COLO668 (cell line): ENCODE results near the gene PDCD5.
"Not testable (repeated sequence)": the region's sequence is repeated elsewhere in the genome, so short reads cannot be mapped to it uniquely, and the experiment has no call there.

ENCODE experiments used
- DNase-seq: peaks from one replicate; lab custom pipeline; 2025; ENCODE audit not compliant: unreplicated experiment; lab: John Stamatoyannopoulos, UW

The PDCD5 gene, protein sequence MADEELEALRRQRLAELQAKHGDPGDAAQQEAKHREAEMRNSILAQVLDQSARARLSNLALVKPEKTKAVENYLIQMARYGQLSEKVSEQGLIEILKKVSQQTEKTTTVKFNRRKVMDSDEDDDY

DNA sequence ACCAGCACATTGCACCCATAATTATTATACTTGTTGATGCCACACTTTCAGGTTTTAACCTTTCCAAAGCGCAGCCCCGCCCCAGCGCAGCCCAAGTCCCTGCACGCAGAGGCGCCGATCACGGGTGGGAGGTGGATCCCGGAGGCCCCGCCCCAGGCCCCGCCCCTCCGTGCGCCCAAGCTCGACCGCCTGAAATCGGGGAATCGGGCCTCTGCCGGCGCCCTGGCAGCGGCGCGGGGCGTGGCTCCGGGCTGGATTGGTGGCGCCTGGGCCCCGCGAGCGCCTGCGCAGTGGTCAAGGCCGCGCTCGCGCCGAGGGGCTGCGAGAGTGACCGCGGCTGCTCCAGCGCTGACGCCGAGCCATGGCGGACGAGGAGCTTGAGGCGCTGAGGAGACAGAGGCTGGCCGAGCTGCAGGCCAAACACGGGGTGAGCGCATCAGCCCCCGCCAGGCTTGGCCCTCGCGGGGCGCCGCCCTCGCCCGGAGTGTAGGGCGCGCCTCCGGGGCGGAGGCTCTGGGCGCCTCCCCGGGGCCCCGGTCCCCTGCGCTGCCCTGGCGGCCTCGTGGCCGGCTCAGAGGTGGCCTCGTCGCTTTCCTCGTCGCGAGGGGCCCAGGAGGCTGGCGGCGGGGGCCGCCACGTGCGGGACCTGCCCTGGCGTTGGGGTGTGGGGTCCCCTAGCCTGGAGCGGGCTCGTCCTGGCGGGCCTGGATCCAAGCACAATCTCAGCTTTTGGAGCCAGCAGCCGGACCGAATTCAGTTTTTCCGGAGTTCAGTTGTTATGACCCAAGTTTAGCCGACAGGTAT, at the start of gene PDCD5:
Gene PDCD5, plus strand, starts transcription at position 290 of the 804 bp plus-strand sequence. Its CDS starts 72 bp downstream, at position 362.
- peak; percentile 98 for DNase-seq

DNA sequence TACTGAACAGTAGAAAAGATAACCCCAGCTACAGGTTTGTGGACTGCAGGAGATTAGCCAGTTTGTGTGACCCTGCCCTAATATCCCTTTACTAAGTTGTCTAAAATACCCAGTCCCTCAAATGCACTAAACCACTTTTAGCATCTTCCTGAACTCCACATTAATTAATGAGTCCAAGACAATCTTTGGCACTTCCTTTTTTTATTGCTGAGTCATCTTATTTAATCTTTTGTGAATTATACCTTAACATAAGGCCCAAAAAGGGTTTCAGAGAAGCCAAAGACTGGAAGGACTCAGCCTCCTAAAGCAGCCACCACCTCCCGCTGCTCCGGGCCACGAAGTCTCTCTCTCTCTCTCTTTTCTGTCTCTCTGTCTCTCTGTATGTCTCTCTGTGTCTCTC, 48.8 kb upstream of the PDCD5 start:
- DNase-seq = no peak

DNA sequence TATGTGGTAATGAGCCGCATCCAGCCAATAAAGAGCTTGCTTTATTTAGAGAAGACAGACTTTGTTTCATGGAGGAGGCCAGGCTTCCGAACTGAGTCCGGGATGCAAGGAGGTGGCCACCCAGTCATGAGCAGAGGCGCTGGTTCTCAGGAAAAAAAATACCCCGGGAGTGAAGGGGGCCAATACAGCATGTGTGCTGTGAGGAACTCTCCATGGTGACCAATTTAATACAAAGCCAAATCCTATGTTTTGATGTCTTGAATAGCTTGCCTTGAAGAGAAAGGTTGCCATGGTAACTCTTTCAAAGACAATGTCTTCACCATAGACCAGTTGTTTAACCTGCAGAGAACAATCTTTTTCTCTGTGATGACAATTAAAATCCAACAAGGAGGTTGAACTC, 43.4 kb upstream of the PDCD5 start:
- no peak for DNase-seq

DNA sequence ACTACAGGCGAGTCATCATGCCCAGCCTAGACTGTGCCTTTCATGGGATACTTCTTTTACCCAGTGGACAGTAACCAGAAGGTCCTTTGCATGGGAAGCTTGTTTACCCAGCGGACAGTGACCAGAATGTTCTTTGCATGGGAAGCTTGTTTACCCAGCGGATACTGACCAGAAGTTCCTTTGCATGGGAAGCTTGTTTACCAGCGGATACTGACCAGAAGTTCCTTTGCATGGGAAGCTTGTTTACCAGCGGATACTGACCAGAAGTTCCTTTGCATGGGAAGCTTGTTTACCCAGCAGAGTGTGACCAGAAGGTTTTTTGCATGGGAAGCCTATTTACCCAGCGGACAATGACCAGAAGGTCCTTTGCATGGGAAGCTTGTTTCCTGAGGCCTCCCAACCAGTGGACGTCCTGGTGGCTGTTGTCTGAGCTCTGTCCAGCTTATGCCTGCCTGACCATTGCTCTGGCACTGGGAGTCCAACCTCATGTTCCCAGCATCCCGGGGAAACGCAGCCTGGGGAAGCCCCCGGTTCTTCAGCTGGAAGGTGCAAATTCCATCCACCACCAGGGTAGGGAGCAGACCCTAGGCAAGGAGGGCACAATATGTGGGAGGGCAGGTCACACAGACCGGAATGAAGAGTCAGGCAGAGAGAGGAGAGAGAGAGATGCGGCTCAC, 41.6 kb upstream of the PDCD5 start:
- DNase-seq = no peak

DNA sequence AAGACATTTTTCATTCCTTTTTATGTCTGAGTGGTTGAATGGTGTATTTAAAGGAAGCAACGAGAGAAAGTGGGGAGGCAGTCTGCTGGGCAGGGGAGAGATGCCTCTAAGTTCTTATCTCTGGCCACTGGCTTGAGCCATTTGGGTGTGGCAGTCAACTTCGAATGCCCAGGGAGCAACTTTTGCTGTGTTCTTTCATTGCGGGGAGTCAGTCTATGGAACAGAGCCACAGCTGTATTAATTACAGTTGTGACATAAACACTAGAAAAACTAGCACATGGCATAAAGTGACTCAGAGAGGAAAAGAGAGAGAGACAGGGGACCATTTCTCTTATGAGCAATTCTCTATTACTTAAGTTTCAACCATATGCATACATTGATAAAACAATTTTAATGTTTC, 40.4 kb upstream of the PDCD5 start:
- no peak for DNase-seq

DNA sequence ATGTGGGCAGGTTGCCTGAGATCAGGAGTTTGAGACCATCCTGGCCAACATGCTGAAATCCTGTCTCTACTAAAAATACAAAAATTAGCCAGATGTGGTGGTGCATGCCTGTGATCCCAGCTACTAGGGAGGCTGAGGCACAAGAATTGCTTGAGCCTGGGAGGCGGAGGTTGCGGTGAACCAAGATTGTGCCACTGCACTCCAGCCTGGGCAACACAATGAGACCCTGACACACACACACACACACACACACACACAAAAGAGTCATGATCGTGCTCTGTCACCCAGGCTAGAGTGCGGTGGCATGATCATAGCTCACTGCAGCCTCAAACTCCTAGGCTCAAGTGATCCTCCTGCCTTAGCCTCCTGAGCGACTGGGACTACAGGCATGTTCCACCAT, 39.6 kb upstream of the PDCD5 start:
- DNase-seq = not testable (repeated sequence)

DNA sequence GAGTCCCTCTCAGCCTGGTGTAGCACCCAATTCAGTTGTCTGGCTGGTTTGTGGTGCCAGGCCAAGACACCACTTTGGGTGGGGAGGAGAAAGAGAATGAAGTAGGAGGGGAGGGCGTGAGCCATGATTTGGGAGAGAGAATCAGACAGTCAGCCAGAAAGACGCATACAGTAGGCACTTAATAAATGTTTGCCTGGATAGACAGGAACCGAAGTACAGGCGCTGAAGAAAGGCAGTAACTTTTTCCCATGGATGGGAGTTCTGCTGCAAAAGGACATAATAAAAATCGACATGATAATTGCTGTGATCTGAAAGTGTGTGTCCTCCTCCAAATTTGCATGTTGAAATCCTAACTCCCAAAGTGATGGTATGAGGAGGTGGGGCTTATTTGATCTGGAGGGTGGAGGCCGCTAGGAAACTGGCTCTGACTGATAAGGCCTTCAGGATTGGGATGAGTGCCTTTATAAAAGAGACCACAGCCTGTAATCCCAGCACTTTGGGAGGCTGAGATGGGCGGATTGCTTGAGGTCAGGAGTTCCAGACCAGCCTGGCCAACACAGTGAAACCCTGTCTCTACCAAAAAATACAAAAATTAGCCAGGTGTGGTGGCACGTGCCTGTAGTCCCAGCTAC, 38.4 kb upstream of the PDCD5 start:
- DNase-seq = no peak

DNA sequence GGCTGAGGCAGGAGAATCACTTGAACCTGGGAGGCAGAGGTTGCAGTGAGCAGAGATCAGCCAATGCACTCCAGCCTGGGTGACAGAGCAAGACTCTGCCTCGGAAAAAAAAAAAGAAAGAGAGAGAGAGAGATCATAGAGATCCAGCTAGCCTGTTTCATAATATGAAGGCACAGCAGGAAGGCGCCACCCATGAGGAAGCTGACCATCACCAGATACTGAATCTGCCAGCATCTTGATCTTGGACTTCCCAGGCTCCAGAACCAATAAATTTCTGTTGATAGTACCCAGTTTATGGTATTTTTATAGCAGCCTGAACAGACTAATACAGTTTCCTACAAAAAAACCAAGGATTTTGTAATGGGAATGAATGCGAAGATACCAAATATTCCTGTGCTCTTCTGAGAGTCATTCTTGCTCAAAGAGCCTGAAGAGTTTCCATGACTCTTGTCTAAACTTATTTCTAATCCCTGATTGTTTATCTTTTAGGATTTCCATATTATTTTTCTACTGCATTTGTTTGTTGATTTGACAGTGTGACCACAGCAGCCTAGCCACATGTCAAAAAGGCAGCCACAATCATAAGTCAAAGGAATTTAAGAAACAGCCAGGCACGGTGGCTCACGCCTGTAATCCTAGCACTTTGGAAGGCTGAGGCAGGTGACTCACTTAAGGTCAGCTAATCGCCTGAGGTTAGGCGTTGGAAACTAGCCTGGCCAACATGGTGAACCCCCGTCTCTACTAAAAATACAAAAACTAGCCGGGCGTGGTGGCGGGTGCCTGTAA, 37.7 kb upstream of the PDCD5 start:
- no peak for DNase-seq

DNA sequence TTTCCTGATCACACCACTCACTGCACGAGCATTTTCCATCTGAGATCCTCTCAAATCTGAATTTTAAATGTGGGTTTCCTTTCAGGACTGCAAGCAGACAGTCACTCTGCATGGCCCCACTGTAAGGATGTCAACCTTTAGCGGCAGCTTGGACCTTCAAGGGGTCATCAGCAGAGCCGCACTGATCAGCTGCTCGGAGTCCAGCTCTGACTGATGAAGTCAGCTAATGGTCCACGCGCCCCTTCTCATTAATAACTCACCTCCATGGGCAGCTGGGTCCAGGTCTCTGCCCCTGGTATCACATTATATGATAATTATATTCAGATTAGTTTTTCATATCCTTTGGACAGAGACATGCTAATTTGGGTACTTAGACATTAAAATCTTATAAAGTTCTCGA, 36.1 kb upstream of the PDCD5 start:
- DNase-seq = no peak

DNA sequence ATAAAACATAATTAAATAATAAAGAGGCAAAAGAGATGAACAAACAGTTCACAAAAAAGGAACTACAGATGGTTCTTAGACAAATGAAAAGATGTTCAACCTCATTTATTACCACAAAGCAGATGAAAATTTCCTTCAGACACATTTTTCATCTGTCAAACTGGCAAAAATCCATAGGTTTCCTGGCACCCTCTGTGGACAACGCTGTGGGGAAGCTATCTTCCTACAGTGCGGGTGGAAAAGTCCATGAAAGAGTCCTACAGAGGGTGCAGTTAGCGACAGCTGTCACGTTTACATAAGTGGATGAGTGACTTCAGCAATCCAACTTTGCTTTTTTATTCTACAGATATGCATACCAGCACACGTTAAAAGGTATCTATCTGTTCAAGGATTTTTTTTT, 30.3 kb upstream of the PDCD5 start:
- no peak for DNase-seq

DNA sequence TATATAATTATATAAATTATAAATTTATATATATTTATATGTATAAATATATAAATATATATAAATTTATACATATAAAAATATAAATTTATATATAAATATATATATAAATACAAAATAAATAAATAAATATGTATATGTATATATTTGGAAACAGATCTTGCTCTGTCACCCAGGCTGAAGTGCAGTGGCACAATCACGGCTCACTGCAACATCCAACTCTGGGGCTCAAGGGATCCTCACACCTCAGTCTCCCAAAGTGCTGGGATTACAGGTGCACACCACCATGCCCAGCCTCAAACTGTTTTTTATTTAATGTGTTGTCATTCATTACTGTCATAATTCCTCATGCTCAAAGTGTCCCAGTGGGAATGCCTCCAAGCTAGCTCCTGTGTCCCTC, 25.2 kb upstream of the PDCD5 start:
- no peak for DNase-seq

DNA sequence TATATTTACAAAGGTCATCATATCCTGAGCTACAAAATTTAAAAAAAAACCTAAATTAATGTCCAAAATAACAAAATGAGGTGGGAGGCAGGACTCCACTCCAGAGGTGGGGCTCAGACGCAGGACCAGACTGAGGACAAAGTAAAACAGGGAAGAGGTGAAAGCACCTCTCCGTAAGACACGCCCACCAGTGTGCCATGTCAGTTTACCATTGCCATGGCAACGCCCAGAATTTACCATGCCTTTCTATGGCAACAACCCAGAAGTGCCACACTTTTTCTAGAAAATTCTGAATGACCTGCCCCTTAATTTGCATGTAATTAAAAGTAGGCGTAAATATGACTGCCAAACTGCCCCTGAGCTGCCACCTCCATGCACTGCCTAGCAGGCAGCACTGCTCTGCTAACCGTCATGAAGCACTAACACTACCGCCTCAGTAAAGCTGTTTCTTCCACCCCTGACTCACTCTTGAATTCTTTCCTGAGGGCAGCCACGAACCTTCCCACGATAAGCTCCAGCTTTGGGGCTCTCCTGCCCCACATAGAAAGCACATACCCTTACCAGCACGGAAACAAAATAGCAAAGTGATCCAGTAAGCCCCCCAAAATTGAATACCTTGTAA, 22.3 kb upstream of the PDCD5 start:
- no peak for DNase-seq

DNA sequence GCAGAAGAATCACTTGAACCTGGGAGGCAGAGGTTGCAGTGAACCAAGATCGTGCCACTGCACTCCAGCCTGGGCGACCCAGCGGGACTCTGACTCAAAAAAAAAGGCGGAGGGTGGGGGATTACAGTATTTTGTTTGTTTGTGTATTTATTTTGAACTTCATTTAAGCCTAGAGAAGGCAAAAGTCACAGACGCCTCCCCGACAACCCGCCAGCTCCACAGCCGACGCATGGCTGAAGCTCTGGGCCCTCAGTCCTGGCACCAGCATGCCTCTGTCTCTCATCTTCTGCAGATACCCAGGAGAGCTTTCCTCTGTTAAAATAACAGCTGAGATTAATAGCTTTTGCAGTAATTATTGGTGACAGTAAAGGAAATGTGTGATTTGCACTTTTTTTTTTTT, 17.2 kb upstream of the PDCD5 start:
- DNase-seq = no peak

DNA sequence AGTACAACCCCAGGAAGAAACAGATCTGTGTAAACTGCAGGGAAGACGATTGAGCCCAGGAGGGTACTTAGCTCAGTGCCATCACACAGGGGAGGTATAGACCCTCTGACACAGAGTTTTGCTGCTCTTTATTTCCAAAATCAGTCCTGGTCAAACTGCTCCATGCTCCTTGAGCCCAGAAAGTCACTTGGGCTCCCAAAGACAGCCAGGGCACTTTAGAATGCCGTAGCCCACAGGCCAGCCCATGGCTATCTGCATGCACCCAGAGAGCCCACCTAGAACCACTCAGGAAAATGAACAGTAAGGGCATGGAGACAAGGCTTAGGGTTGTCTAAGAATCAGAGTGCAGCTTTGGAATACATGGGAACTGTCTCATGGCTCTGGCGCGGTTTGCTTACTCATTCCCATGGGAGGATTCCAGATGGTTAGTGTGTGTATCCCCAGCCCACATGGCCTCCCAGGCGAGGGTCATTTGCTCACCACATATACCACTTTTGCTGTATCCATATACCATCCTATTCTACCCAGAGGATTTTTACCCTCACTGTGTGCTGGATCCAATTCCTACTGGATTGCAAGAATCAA, 14.7 kb upstream of the PDCD5 start:
- no peak for DNase-seq

DNA sequence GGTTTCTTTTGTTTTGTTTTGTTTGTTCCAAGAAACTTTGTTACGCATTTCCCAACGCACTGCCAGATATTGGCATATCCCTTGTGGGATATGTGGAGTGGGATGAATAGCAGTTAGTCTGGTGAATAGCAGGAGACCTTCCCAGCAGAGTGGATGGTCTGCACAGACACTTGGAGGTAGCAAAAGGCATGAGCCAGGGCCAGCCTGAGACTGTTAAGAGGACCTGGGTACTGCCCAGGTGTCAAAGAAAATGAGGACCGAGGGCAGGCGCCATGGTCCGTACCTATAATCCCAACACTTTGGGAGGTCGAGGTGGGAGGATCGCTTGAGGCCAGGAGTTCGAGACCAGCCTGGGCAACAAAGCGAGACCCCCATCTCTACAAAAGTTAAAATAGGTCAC, 13.5 kb upstream of the PDCD5 start:
- no peak for DNase-seq

DNA sequence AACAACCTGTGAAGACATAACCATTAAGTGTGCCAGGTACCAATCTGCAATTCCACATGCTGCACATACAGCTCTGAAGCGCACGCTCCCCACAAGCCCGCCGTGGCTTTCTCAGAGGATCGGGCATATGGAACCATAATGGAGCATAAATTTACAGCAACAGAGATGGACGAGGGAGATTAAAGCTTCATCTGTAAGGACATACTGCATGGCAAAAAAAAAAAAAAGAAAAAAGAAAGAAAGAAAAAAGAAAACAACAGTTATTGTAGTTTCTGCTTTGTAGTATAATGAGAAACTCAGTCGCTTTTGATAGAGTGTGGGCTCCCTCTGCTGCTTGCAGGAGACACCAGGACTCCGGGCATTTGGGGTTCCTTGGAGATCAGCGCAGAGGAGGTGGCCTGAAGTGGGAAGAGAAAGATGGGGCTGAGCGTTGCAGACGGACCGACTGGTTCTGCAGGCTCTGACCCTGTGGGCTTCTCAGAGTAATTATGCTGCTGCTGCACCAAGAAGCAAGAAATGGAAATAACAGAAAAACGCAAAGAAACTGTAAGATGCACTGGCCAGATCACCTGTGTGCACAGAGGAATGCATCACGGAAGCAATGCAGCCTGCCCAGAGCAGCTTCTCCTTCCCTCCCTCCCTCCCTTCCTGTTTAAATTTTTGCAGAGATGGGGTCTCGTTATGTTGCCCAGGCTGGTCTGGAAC, 10.8 kb upstream of the PDCD5 start:
- peak; percentile 42 for DNase-seq

DNA sequence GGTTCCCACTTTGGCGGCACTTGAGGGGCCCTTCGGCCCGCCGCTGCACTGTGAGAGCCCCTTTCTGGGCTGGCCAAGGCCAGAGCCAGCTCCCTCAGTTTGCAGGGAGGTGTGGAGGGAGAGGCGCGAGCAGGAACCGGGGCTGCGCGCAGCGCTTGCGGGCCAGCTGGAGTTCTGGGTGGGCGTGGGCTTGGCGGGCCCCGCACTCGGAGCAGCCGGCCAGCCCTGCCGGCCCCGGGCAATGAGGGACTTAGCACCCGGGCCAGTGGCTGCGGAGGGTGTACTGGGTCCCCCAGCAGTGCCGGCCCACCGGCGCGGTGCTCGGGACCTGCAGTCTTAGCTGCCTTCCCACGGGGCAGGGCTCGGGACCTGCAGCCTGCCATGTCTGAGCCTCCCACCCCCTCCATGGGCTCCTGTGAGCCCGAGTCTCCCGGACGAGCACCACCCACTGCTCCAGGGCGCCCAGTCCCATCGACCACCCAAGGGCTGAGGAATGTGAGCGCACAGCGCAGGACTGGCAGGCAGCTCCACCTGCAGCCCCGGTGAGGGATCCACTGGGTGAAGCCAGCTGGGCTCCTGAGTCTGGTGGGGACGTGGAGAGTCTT, 9.4 kb upstream of the PDCD5 start:
- not testable (repeated sequence) for DNase-seq

DNA sequence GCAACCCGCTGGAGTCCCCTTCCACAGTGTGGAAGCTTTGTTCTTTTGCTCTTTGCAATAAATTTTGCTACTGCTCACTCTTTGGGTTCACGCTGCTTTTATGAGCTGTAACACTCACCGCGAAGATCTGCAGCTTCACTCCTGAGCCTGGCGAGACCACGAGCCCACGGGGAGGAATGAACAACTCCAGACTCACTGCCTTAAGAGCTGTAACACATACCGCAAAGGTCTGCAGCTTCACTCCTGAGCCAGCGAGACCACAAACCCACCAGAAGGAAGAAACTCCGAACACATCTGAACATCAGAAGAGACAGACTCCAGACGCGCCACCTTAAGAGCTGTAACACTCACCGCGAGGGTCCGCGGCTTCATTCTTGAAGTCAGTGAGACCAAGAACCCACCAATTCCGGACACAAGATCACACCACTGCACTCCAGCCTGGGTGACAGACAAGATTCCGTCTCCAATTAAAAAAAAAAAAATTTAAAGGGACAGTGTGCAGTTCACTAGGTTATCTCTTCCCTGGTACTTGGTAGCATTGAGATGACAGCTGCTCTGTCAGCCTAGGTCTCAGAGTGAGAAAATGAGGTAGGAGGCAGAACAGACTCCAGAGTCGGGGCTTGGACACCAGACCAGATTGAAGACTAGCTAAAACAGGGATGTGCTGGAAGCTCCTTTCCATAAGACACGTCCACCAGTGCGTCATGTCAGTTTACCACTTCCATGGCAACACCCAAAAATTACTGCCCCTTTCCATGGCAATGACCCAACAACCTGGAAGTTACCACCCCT, 8.1 kb upstream of the PDCD5 start:
- DNase-seq = not testable (repeated sequence)

DNA sequence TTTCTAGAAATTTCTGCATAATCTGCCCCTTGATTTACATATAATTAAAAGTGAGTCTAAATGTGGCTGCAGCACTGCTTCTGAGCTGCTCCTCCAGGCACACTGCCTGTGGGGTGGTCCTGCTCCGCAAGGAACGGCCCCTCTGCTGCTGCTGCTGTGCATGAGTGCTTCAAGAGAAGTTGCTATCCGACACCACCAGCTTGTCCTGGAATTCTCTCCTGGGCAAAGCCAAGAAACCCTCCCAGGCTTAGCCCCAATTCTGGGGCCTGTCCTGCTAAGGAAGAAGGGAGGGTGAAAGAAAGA, 7.5 kb upstream of the PDCD5 start:
- DNase-seq = no peak
